MCF 10A (cell line): Measurements from ENCODE around the gene HIVEP1. TPM values are rescaled to one million over a fixed set of nuclear protein-coding genes. Genes with fewer than 3 reads are reported as not detected.

Experiments
- BruUV-seq: library from RNA; stranded (reverse); fragments of 400-500 nt; replicated peaks from 2 replicates; lab custom pipeline; 2021; lab: Mats Ljungman, UMichigan
- CTCF ChIA-PET: fragments of 300-600 bp; sonication (Branson Sonifier 250); formaldehyde crosslinking; extraction: SDS; loops from one replicate; lab custom pipeline; 2021; ENCODE audit warnings: antibody characterized with exemption, inconsistent platforms; lab: Yijun Ruan, JAX
- POLR2A ChIA-PET: fragments of 300-600, 350-650 bp; sonication (Branson Sonifier 250); formaldehyde crosslinking; extraction: SDS; loops from one replicate; lab custom pipeline; 2020; ENCODE audit warnings: antibody characterized with exemption, inconsistent platforms; lab: Yijun Ruan, JAX
- DNase-seq: peaks from one replicate; pipeline ENCODE4 v3.0.0-alpha.2; 2018; ENCODE audit not compliant: unreplicated experiment
- H3K27ac Mint-ChIP-seq: one replicate; pipeline ENCODE4 v1.8.0; 2022; ENCODE audit warnings: mild to moderate bottlenecking, low read depth, mixed read lengths; ENCODE audit not compliant: unreplicated experiment
- H3K27me3 Mint-ChIP-seq: one replicate; pipeline ENCODE4 v1.8.0; 2022; ENCODE audit warnings: mixed read lengths; ENCODE audit not compliant: insufficient read depth, unreplicated experiment
- H3K36me3 Mint-ChIP-seq: one replicate; pipeline ENCODE4 v1.8.0; 2022; ENCODE audit warnings: mild to moderate bottlenecking, moderate library complexity, mixed read lengths; ENCODE audit not compliant: insufficient read depth, unreplicated experiment
- H3K4me1 Mint-ChIP-seq: one replicate; pipeline ENCODE4 v1.8.0; 2022; ENCODE audit warnings: mixed read lengths; ENCODE audit not compliant: insufficient read depth, unreplicated experiment
- H3K4me3 Mint-ChIP-seq: one replicate; pipeline ENCODE4 v1.8.0; 2022; ENCODE audit warnings: mild to moderate bottlenecking, moderate library complexity, mixed read lengths; ENCODE audit not compliant: unreplicated experiment
- H3K9me3 Mint-ChIP-seq: one replicate; pipeline ENCODE4 v1.8.0; 2022; ENCODE audit warnings: mixed read lengths; ENCODE audit not compliant: unreplicated experiment
- intact Hi-C: fragments of 100-400 bp; cut with micrococcal nuclease; formaldehyde crosslinking; loops from 2 replicates; pipeline ENCODE4 v1.14.1; 2022
- total RNA-seq: library from RNA; stranded (reverse); gene quantifications from 2 replicates; pipeline ENCODE4 v1.2.3, GENCODE V29; 2022
- TF ChIP-seq, protein P1 (sequence below): fragments of 200-600 bp; IDR thresholded peaks from one replicate; pipeline ENCODE4 v1.8.0; 2022; ENCODE audit warnings: antibody characterized with exemption, mild to moderate bottlenecking; ENCODE audit not compliant: unreplicated experiment

The HIVEP1 gene
- total RNA-seq, 1 experiment from 2014 or later = 19.1 TPM

DNA sequence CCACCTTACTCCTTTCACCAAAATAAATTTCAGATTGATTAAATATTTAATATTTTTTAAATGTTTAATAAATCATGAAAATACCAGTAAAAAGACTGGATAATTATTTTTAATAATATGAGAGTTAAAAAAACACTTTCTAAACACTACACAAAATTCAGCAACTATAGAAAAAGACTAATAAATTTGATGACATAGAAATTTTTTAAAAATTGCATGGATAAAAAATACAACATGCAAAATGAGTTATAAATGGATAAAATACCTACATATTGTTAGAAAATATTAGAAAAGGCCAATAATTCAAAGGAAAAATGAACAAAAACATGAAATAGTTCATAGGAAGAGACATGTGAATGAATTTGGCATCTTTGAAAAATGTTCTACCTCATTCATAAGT, 177.0 kb downstream of the HIVEP1 start:
- Mint-ChIP-seq H3K27ac (no peak overlapping the region), H3K9me3 (no peaks in the 10 kb centered on the region), H3K4me1 (peaks cover 14% of the 10 kb centered on the region), H3K27me3 (no peaks in the 10 kb centered on the region), H3K36me3 (no peaks in the 10 kb centered on the region), H3K4me3 (no peak overlapping the region)
- intact Hi-C loops = no loop called here
- ChIA-PET POLR2A (no interaction called here), CTCF (no interaction called here)
- TF ChIP-seq, protein P1, sequence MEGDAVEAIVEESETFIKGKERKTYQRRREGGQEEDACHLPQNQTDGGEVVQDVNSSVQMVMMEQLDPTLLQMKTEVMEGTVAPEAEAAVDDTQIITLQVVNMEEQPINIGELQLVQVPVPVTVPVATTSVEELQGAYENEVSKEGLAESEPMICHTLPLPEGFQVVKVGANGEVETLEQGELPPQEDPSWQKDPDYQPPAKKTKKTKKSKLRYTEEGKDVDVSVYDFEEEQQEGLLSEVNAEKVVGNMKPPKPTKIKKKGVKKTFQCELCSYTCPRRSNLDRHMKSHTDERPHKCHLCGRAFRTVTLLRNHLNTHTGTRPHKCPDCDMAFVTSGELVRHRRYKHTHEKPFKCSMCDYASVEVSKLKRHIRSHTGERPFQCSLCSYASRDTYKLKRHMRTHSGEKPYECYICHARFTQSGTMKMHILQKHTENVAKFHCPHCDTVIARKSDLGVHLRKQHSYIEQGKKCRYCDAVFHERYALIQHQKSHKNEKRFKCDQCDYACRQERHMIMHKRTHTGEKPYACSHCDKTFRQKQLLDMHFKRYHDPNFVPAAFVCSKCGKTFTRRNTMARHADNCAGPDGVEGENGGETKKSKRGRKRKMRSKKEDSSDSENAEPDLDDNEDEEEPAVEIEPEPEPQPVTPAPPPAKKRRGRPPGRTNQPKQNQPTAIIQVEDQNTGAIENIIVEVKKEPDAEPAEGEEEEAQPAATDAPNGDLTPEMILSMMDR = no peak
- no TSS peak for BruUV-seq
- no peak for DNase-seq

DNA sequence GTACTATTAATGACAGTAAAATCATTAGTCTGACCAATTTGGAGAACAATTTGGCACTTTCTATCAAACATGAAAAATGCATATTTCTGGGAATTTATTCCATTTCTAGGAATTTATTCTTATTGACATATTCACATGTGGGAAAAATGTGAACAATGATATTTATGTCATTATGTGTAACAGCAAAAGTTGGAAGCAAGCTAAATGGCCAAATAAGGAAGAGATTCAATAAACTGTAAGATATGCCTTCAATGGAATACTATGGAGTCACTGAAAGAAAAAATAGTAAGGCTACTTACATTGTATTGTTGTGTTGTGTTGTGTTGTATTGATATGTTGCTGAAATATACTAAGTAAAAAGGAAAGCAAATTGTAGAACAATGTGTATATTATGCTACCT, 177.5 kb downstream of the HIVEP1 start:
- intact Hi-C loops = no loop called here
- Mint-ChIP-seq H3K4me3 (no peak overlapping the region), H3K9me3 (no peaks in the 10 kb centered on the region), H3K27me3 (no peaks in the 10 kb centered on the region), H3K27ac (no peak overlapping the region), H3K36me3 (no peaks in the 10 kb centered on the region), H3K4me1 (peaks cover 9% of the 10 kb centered on the region)
- no TSS peak for BruUV-seq
- DNase-seq = no peak
- ChIA-PET POLR2A (no interaction called here), CTCF (no interaction called here)
- TF ChIP-seq, protein P1 = no peak

DNA sequence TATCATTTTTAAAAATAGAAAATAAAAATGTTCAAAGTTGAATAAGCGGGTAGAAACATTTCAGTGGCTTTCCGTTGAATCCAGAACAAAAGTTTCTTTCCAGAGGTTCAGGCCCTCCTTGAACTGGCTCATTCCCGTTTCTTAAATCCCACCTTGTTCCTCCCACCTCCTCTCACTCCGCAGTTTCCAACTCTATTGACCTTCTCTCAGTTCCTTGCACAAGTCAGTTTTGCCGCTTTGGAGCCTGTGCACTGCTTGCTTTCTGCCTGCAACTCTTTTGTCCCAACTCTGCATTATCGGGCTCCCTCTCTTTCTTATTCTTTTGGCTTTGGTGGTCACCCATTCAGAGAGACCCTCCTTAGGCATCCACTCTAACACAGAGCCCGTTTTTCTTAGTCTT, 178.1 kb downstream of the HIVEP1 start:
- no TSS peak for BruUV-seq
- intact Hi-C loops = no loop called here
- Mint-ChIP-seq H3K27me3 (no peaks in the 10 kb centered on the region), H3K36me3 (no peaks in the 10 kb centered on the region), H3K27ac (no peak overlapping the region), H3K4me3 (no peak overlapping the region), H3K9me3 (no peaks in the 10 kb centered on the region), H3K4me1 (peaks cover 3% of the 10 kb centered on the region)
- no peak for DNase-seq
- POLR2A ChIA-PET = no interaction called here
- TF ChIP-seq, protein P1 = no peak
- CTCF ChIA-PET = no interaction called here

DNA sequence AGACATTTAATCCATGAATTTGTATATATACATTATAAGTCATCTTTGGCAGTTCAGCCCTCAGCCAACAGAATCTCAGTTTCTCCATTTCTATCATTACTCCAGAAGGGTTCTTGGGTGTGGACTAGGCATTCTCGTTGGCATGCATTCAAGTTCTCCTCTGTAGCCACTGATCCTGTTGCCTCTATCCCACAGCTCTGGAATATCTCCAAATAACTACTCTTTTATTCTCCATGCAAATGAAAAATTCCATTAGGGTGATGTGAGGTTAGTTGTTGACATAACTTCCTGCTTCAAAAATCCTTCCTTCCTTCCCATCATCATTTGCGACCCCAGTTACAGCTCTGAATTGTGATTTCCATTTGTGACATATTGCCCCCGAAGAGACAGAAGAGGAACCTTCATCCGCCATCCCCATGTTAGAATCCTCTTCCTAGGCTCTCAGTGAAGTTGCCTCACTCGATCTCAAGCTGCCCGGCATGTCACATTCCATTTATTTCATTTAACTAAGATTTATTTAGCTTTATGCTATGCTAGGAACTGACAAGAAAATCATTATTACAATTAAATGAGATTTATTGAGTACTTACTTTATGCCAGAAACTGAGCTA, 184.3 kb downstream of the HIVEP1 start:
- H3K9me3 Mint-ChIP-seq = no peaks in the 10 kb centered on the region
- ChIA-PET CTCF (interaction anchor here (1.1 kb wide), 1 partner anchor 37 kb away, joined by 4 read pairs; no protein-coding TSS in a partner anchor), POLR2A (interaction anchor here (1.6 kb wide), 1 partner anchor 12 kb away, joined by 4 read pairs; no protein-coding TSS in a partner anchor)
- TF ChIP-seq, protein P1 = no peak
- no peaks in the 10 kb centered on the region for H3K4me1 Mint-ChIP-seq
- H3K4me3 Mint-ChIP-seq = no peak overlapping the region
- H3K36me3 Mint-ChIP-seq = no peaks in the 10 kb centered on the region
- intact Hi-C loops = no loop called here
- no peak overlapping the region for H3K27ac Mint-ChIP-seq
- BruUV-seq = no TSS peak
- H3K27me3 Mint-ChIP-seq = no peaks in the 10 kb centered on the region
- DNase-seq = peak; percentile 31
